Adrenal gland (tissue), 5 donors: ENCODE measurements around the gene GTF3C5.

Experiments
- POLR2A ChIP-seq, 2 donors: fragments of 450-650 bp; IDR thresholded peaks; one replicate each; pipeline ENCODE4 v1.6.1; 2017; ENCODE audit warnings: antibody characterized with exemption in 2 of 2, mild to moderate bottlenecking in 2 of 2, moderate library complexity in 1 of 2
- TF ChIP-seq, protein P1 (sequence below), 6 experiments: fragments of 450-650 bp in 4 of 6; fragments of 200-600 bp in 2 of 6; sonication (generic) in 1 of 6; IDR thresholded peaks; 1 replicate in 5 of 6; 2 replicates in 1 of 6; pipeline versions ENCODE4 v1.5.1 to v1.8.0; 2016 to 2021; ENCODE audit warnings: antibody characterized with exemption in 6 of 6, mild to moderate bottlenecking in 2 of 6, moderate library complexity in 1 of 6
- donor health status: DM: no; HTN: no; CAD: no.

DNA sequence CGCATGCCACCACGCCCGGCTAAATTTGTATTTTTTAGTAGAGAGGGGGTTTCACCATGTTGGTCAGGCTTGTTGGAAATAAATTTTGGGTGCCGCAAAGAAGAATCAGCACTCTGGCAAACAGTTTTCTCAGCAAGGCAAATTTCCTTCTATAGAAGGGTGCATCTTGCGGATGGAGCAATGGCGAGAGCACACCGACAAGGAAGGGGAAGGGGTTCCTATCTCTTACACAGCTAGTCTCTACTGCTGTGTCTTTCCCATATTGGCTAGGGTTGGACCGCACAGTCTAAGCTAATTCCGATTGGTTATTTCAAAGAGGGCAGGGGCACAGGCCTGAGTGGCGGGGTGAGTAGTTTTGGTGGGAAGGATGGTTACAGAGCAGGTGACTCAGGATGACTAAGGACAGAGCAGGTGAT is 707 bp downstream of the GTF3C5 start:
- TF ChIP-seq, protein P1, sequence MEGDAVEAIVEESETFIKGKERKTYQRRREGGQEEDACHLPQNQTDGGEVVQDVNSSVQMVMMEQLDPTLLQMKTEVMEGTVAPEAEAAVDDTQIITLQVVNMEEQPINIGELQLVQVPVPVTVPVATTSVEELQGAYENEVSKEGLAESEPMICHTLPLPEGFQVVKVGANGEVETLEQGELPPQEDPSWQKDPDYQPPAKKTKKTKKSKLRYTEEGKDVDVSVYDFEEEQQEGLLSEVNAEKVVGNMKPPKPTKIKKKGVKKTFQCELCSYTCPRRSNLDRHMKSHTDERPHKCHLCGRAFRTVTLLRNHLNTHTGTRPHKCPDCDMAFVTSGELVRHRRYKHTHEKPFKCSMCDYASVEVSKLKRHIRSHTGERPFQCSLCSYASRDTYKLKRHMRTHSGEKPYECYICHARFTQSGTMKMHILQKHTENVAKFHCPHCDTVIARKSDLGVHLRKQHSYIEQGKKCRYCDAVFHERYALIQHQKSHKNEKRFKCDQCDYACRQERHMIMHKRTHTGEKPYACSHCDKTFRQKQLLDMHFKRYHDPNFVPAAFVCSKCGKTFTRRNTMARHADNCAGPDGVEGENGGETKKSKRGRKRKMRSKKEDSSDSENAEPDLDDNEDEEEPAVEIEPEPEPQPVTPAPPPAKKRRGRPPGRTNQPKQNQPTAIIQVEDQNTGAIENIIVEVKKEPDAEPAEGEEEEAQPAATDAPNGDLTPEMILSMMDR (IDR thresholded peaks at IDR 0.05): no peak
- no peak for TF ChIP-seq POLR2A (IDR thresholded peaks at IDR 0.05)
